PC-9 (cell line): ENCODE data around the gene RASEF. TPM values are rescaled to one million over a fixed set of nuclear protein-coding genes. Genes with fewer than 3 reads are reported as not detected.

Experiments used
- BruUV-seq: library from RNA; stranded (reverse); fragments of 400-500 nt; replicated peaks from 2 replicates; lab custom pipeline; 2021; lab: Mats Ljungman, UMichigan
- CTCF ChIA-PET: fragments of 300-600 bp; sonication (Branson Sonifier 250); formaldehyde crosslinking; loops from one replicate; lab custom pipeline; 2022; ENCODE audit warnings: antibody characterized with exemption; lab: Charles Lee
- POLR2A ChIA-PET: fragments of 300-600 bp; sonication (Branson Sonifier 250); formaldehyde crosslinking; loops from one replicate; lab custom pipeline; 2022; ENCODE audit warnings: antibody characterized with exemption; ENCODE audit not compliant: unreplicated experiment; lab: Charles Lee
- DNase-seq, 2 experiments: peaks; one replicate each; pipeline versions ENCODE4 v3.0.0 to v3.0.0-alpha.2; 2015 to 2022; ENCODE audit warnings: mixed read lengths in 1 of 2
- H2AFZ ChIP-seq: fragments of 200-600 bp; sonication (generic); 2 replicates; pipeline ENCODE4 v1.8.1; 2017; ENCODE audit warnings: antibody characterized with exemption
- H3F3A ChIP-seq: fragments of 200-600 bp; sonication (generic); 2 replicates; pipeline ENCODE4 v1.8.1; 2017; ENCODE audit warnings: antibody characterized with exemption, mild to moderate bottlenecking, low read depth; ENCODE audit not compliant: insufficient read depth
- H3K27ac ChIP-seq: fragments of 200-600 bp; sonication (generic); 2 replicates; pipeline ENCODE4 v1.6.1; 2016; ENCODE audit warnings: mixed run types
- H3K27me3 ChIP-seq: fragments of 200-600 bp; sonication (generic); 2 replicates; pipeline ENCODE4 v1.6.1; 2016; ENCODE audit warnings: low read depth, mixed run types; ENCODE audit not compliant: insufficient read depth
- H3K36me3 ChIP-seq: fragments of 200-600 bp; sonication (generic); 2 replicates; pipeline ENCODE4 v1.6.1; 2016; ENCODE audit warnings: low read depth, mixed run types
- H3K4me1 ChIP-seq: fragments of 200-600 bp; sonication (generic); replicated peaks from 2 replicates; pipeline ENCODE4 v1.6.1; 2016; ENCODE audit warnings: mixed run types; ENCODE audit not compliant: insufficient read depth
- H3K4me2 ChIP-seq: fragments of 200-600 bp; sonication (generic); 2 replicates; pipeline ENCODE4 v1.6.1; 2017; ENCODE audit warnings: mixed run types
- H3K4me3 ChIP-seq: fragments of 200-600 bp; sonication (generic); 2 replicates; pipeline ENCODE4 v1.6.1; 2016; ENCODE audit warnings: mixed run types
- H3K79me2 ChIP-seq: fragments of 200-600 bp; sonication (generic); 2 replicates; pipeline ENCODE4 v1.6.1; 2017; ENCODE audit warnings: low read depth, mixed run types
- H3K9me2 ChIP-seq: fragments of 200-600 bp; sonication (generic); 2 replicates; pipeline ENCODE4 v1.8.1; 2017; ENCODE audit warnings: mild to moderate bottlenecking; ENCODE audit not compliant: insufficient read depth
- H3K9me3 ChIP-seq: fragments of 200-600 bp; sonication (generic); 2 replicates; pipeline ENCODE4 v1.8.1; 2016; ENCODE audit warnings: low read depth; ENCODE audit not compliant: insufficient read depth
- H4K20me1 ChIP-seq: fragments of 200-600 bp; sonication (generic); 2 replicates; pipeline ENCODE4 v1.8.1; 2017; ENCODE audit not compliant: insufficient read depth
- CTCF ChIP-seq: fragments of 200-600 bp; sonication (generic); conservative IDR thresholded peaks from 2 replicates; pipeline ENCODE4 v1.6.1; 2017; ENCODE audit warnings: mixed run types, antibody characterized with exemption, mild to moderate bottlenecking, moderate library complexity
- EZH2 ChIP-seq: fragments of 200-600 bp; sonication (generic); IDR thresholded peaks from 2 replicates; pipeline ENCODE4 v1.8.0; 2017; ENCODE audit warnings: antibody characterized with exemption, low read depth
- intact Hi-C: fragments of 100-400 bp; cut with micrococcal nuclease; formaldehyde crosslinking; loops from one replicate; pipeline ENCODE4 v1.10.0; 2022; ENCODE audit not compliant: unreplicated experiment
- total RNA-seq: library from RNA; stranded (reverse); gene quantifications from 2 replicates; pipeline ENCODE4 v1.2.3, GENCODE V29; 2021

The RASEF gene
- total RNA-seq, 1 experiment from 2014 or later = 12.8 TPM

GRCh38 chr9:83068414-83068813, 5.5 kb upstream of the RASEF start:
- CTCF ChIA-PET = no interaction called here
- POLR2A ChIA-PET = no interaction called here
- no peaks in the 10 kb centered on the region; the same call in 1 of the 2 replicates for H3K36me3 ChIP-seq
- no TSS peak for BruUV-seq
- no peak for DNase-seq
- 0 out of 2 replicates have a peak, but pooled peaks cover 4% of the 10 kb centered on the region for H3K79me2 ChIP-seq
- no peak overlapping the region for H2AFZ ChIP-seq
- H3K4me1 ChIP-seq = peaks cover 11% of the 10 kb centered on the region
- 0 out of 2 replicates have a peak, but pooled peaks cover 6% of the 10 kb centered on the region for H3K9me2 ChIP-seq
- H3F3A ChIP-seq = peaks cover 2% of the 10 kb centered on the region; the same call in 1 of the 2 replicates
- H3K4me2 ChIP-seq = no peak overlapping the region
- no peaks in the 10 kb centered on the region for H3K27me3 ChIP-seq
- no peak overlapping the region for H3K4me3 ChIP-seq
- TF ChIP-seq EZH2 (no peak), CTCF (no peak)
- H3K9me3 ChIP-seq = peaks cover 4% of the 10 kb centered on the region; the same call in 1 of the 2 replicates
- no peaks in the 10 kb centered on the region; the same call in 1 of the 2 replicates for H4K20me1 ChIP-seq
- intact Hi-C loops = no loop called here
- H3K27ac ChIP-seq = no peak overlapping the region

GRCh38 chr9:83067579-83067978, 4.6 kb upstream of the RASEF start:
- no TSS peak for BruUV-seq
- ChIA-PET CTCF (no interaction called here), POLR2A (no interaction called here)
- no peak for DNase-seq
- H3F3A ChIP-seq = peaks cover 7% of the 10 kb centered on the region; the same call in 1 of the 2 replicates
- no peaks in the 10 kb centered on the region; the same call in 1 of the 2 replicates for H3K36me3 ChIP-seq
- H2AFZ ChIP-seq = no peak overlapping the region
- peaks cover 4% of the 10 kb centered on the region; the same call in 1 of the 2 replicates for H3K9me3 ChIP-seq
- no peak overlapping the region for H3K27ac ChIP-seq
- H3K27me3 ChIP-seq = no peaks in the 10 kb centered on the region
- H4K20me1 ChIP-seq = no peaks in the 10 kb centered on the region; the same call in 1 of the 2 replicates
- intact Hi-C loops = no loop called here
- H3K4me2 ChIP-seq = no peak overlapping the region
- 0 out of 2 replicates have a peak, but pooled peaks cover 4% of the 10 kb centered on the region for H3K79me2 ChIP-seq
- peaks cover 11% of the 10 kb centered on the region for H3K4me1 ChIP-seq
- H3K4me3 ChIP-seq = no peak overlapping the region
- 0 out of 2 replicates have a peak, but pooled peaks cover 6% of the 10 kb centered on the region for H3K9me2 ChIP-seq
- TF ChIP-seq EZH2 (no peak), CTCF (no peak)

GRCh38 chr9:83066771-83067170, 3.8 kb upstream of the RASEF start:
- 0 out of 2 replicates have a peak, but pooled peaks cover 6% of the 10 kb centered on the region for H3K9me2 ChIP-seq
- H3K9me3 ChIP-seq = peaks cover 4% of the 10 kb centered on the region; the same call in 1 of the 2 replicates
- POLR2A ChIA-PET = no interaction called here
- intact Hi-C loops = no loop called here
- BruUV-seq = no TSS peak
- no peak for DNase-seq
- H3K27me3 ChIP-seq = no peaks in the 10 kb centered on the region
- H3K4me2 ChIP-seq = no peak overlapping the region
- no peaks in the 10 kb centered on the region; the same call in 1 of the 2 replicates for H3K36me3 ChIP-seq
- peaks cover 7% of the 10 kb centered on the region; the same call in 1 of the 2 replicates for H3K79me2 ChIP-seq
- H3K4me3 ChIP-seq = no peak overlapping the region
- peaks cover 11% of the 10 kb centered on the region for H3K4me1 ChIP-seq
- H3K27ac ChIP-seq = no peak overlapping the region
- no peak overlapping the region for H2AFZ ChIP-seq
- H3F3A ChIP-seq = peaks cover 15% of the 10 kb centered on the region
- TF ChIP-seq CTCF (no peak), EZH2 (no peak)
- CTCF ChIA-PET = no interaction called here
- no peaks in the 10 kb centered on the region; the same call in 1 of the 2 replicates for H4K20me1 ChIP-seq
